H1 (cell line): Measurements from ENCODE around the gene BCL2L12. TPM values are rescaled to one million over a fixed set of nuclear protein-coding genes. Genes with fewer than 3 reads are reported as not detected.

Source experiments
- ASH2L ChIP-seq: fragments of 200-600, 300-600 bp; sonication (generic); IDR thresholded peaks from one replicate; pipeline ENCODE4 v1.7.1; 2017; ENCODE audit warnings: low read length
- ATF2 ChIP-seq: IDR thresholded peaks from 2 replicates; pipeline ENCODE4 v1.6.1; 2012; ENCODE audit warnings: low read length, inconsistent platforms
- CEBPB ChIP-seq: IDR thresholded peaks from 2 replicates; pipeline ENCODE4 v1.6.1; 2012; ENCODE audit warnings: low read depth, low read length
- CHD1 ChIP-seq: IDR thresholded peaks from 2 replicates; pipeline ENCODE4 v1.6.1; 2012; ENCODE audit warnings: low read depth, low read length, improper control_type of control experiment
- CHD2 ChIP-seq: IDR thresholded peaks from 2 replicates; pipeline ENCODE4 v1.6.1; 2012; ENCODE audit warnings: low read length, improper control_type of control experiment
- JUN ChIP-seq: IDR thresholded peaks from 2 replicates; pipeline ENCODE4 v1.6.1; 2011; ENCODE audit warnings: low read depth, mild to moderate bottlenecking, improper control_type of control experiment, low read length
- KDM1A ChIP-seq: fragments of 200-600, 300-600 bp; sonication (generic); IDR thresholded peaks from 2 replicates; pipeline ENCODE4 v1.7.1; 2016; ENCODE audit warnings: mild to moderate bottlenecking, low read length, borderline replicate concordance
- NANOG ChIP-seq: IDR thresholded peaks from 2 replicates; pipeline ENCODE4 v1.6.1; 2011; ENCODE audit warnings: low read length, low read depth, mild to moderate bottlenecking, inconsistent platforms; ENCODE audit not compliant: insufficient read depth, poor library complexity, severe bottlenecking
- PHF8 ChIP-seq: fragments of 200-600 bp; sonication (generic); conservative IDR thresholded peaks from 2 replicates; pipeline ENCODE4 v1.7.1; 2012; ENCODE audit warnings: low read depth, mild to moderate bottlenecking, inconsistent platforms, low read length, moderate library complexity
- POLR2AphosphoS5 ChIP-seq: IDR thresholded peaks from 2 replicates; pipeline ENCODE4 v1.6.1; 2011; ENCODE audit warnings: low read depth, low read length
- RBBP5 ChIP-seq: IDR thresholded peaks from 2 replicates; pipeline ENCODE4 v1.7.1; 2012; ENCODE audit warnings: low read depth, mild to moderate bottlenecking, inconsistent platforms, low read length, moderate library complexity, borderline replicate concordance
- RFX5 ChIP-seq: IDR thresholded peaks from 2 replicates; pipeline ENCODE4 v1.6.1; 2011; ENCODE audit warnings: low read depth, low read length, improper control_type of control experiment, borderline replicate concordance
- RXRA ChIP-seq: IDR thresholded peaks from 2 replicates; pipeline ENCODE4 v1.6.1; 2011; ENCODE audit warnings: low read depth, mild to moderate bottlenecking, low read length, moderate library complexity; ENCODE audit not compliant: insufficient read depth
- SAP30 ChIP-seq: fragments of 300-600 bp; sonication (generic); IDR thresholded peaks from 2 replicates; pipeline ENCODE4 v1.7.1; 2012; ENCODE audit warnings: low read length, moderate library complexity, mild to moderate bottlenecking, inconsistent platforms; ENCODE audit not compliant: insufficient read depth, insufficient replicate concordance
- SIRT6 ChIP-seq: IDR thresholded peaks from one replicate; pipeline ENCODE4 v1.7.1; 2012; ENCODE audit warnings: low read length, inconsistent platforms
- SRF ChIP-seq: IDR thresholded peaks from 2 replicates; pipeline ENCODE4 v1.6.1; 2011; ENCODE audit warnings: mild to moderate bottlenecking, low read depth, low read length, moderate library complexity
- SUZ12 ChIP-seq: fragments of 200-600 bp; sonication (generic); IDR thresholded peaks from 2 replicates; pipeline ENCODE4 v1.6.1; 2012; ENCODE audit warnings: mild to moderate bottlenecking, inconsistent platforms, low read length, moderate library complexity, mixed read lengths
- polyA plus RNA-seq, 7 experiments: library from polyadenylated mRNA; depleted of rRNA in 3 of 7; stranded (reverse) in 5 of 7; unstranded in 2 of 7; fragments of >200 nt in 5 of 7; fragments of 200-250 nt in 2 of 7; gene quantifications; 1 replicate in 5 of 7; 2 replicates in 1 of 7; 4 replicates in 1 of 7; pipeline versions ENCODE4 v1.2.1 to v1.2.3, GENCODE V29; 2011 to 2013; ENCODE audit warnings: missing spikeins in 2 of 7, mixed read lengths in 2 of 7
- total RNA-seq: library from RNA; stranded (reverse); fragmentation: NEBNext Ultra II Directional; extraction: Animal tissue kit (Norgen Biotek cat#: 25700); gene quantifications from 2 replicates; pipeline ENCODE4 v1.2.1, GENCODE V29; 2021
- TF ChIP-seq, protein P1 (sequence below): IDR thresholded peaks from 2 replicates; pipeline ENCODE4 v1.6.1; 2011; ENCODE audit warnings: low read depth, mild to moderate bottlenecking, low read length; ENCODE audit not compliant: insufficient read depth
- TF ChIP-seq, protein P2 (sequence below), 3 experiments: IDR thresholded peaks; 1 replicate in 2 of 3; 2 replicates in 1 of 3; pipeline versions ENCODE4 v1.5.1 to v1.6.1; 2011; ENCODE audit warnings: low read length in 3 of 3, mild to moderate bottlenecking in 3 of 3, inconsistent platforms in 2 of 3, low read depth in 1 of 3, moderate library complexity in 1 of 3; ENCODE audit not compliant: insufficient read depth in 1 of 3; ENCODE audit errors: control extremely low read depth in 1 of 3

Gene BCL2L12
- total and polyA plus RNA-seq, 2 of the 8 experiments (the other 6 are each of a cell fraction or from before 2014, with no cell fraction given): 126 to 209 TPM

GRCh38 chr19:49640113-49640898 is 25.4 kb upstream of the BCL2L12 start, which contains the start of gene RRAS (continued):
- TF ChIP-seq ATF2 (0 out of 2 replicates have a peak, but pooled peaks have one; percentile 66), JUN (peak; percentile 87), CHD2 (no peak), POLR2AphosphoS5 (peak; percentile 64), CEBPB (no peak), KDM1A (no peak), SRF (peak; percentile 24; the same call in 1 of the 2 replicates), RXRA (0 out of 2 replicates have a peak, but pooled peaks have one; percentile 4), RBBP5 (peak; percentile 94), SIRT6 (no peak), ASH2L (peak; percentile 88), NANOG (peak; percentile 97), SUZ12 (no peak), RFX5 (no peak), SAP30 (no peak), PHF8 (no peak), CHD1 (no peak)
- TF ChIP-seq, protein P1, sequence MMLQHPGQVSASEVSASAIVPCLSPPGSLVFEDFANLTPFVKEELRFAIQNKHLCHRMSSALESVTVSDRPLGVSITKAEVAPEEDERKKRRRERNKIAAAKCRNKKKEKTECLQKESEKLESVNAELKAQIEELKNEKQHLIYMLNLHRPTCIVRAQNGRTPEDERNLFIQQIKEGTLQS: 0 out of 2 replicates have a peak, but pooled peaks have one; percentile 24
- TF ChIP-seq, protein P2, sequence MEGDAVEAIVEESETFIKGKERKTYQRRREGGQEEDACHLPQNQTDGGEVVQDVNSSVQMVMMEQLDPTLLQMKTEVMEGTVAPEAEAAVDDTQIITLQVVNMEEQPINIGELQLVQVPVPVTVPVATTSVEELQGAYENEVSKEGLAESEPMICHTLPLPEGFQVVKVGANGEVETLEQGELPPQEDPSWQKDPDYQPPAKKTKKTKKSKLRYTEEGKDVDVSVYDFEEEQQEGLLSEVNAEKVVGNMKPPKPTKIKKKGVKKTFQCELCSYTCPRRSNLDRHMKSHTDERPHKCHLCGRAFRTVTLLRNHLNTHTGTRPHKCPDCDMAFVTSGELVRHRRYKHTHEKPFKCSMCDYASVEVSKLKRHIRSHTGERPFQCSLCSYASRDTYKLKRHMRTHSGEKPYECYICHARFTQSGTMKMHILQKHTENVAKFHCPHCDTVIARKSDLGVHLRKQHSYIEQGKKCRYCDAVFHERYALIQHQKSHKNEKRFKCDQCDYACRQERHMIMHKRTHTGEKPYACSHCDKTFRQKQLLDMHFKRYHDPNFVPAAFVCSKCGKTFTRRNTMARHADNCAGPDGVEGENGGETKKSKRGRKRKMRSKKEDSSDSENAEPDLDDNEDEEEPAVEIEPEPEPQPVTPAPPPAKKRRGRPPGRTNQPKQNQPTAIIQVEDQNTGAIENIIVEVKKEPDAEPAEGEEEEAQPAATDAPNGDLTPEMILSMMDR (IDR thresholded peaks at IDR 0.05; ENCODE audit: control extremely low read depth in 1 of 3, insufficient read depth in 1 of 3, low read depth in 1 of 3, low read length in 3 of 3): no peak
